GM12801 (cell line): ENCODE measurements around the gene SP140.

Source experiments
- TF ChIP-seq, protein P1 (sequence below): IDR thresholded peaks from one replicate; pipeline ENCODE4 v1.5.1; 2011; ENCODE audit warnings: control low read depth; ENCODE audit not compliant: insufficient read length; ENCODE audit errors: extremely low read depth

SP140 gene

DNA sequence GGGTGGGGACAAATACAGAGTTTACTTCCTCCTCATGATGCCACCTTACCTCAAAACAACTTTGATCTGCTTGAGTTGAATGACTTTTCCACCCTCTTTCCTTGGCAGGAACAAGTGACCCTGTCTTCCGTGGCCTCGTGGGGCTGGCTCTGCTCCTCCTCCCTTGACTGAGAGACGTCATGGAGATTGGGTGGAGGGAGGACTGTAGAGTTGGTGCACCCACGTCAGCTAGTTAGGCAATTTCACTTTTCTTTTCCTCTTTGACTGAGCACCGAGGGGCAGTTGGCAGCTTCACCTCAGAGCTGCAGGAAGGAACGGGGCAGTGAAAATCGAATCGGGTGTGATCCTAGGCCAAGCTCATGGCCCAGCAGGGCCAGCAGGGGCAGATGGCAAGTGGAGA is at the start of gene SP140:
Gene SP140, plus strand, starts transcription at position 251 of the 400 bp plus-strand sequence. Its CDS starts 109 bp downstream, at position 360.
- TF ChIP-seq, protein P1, sequence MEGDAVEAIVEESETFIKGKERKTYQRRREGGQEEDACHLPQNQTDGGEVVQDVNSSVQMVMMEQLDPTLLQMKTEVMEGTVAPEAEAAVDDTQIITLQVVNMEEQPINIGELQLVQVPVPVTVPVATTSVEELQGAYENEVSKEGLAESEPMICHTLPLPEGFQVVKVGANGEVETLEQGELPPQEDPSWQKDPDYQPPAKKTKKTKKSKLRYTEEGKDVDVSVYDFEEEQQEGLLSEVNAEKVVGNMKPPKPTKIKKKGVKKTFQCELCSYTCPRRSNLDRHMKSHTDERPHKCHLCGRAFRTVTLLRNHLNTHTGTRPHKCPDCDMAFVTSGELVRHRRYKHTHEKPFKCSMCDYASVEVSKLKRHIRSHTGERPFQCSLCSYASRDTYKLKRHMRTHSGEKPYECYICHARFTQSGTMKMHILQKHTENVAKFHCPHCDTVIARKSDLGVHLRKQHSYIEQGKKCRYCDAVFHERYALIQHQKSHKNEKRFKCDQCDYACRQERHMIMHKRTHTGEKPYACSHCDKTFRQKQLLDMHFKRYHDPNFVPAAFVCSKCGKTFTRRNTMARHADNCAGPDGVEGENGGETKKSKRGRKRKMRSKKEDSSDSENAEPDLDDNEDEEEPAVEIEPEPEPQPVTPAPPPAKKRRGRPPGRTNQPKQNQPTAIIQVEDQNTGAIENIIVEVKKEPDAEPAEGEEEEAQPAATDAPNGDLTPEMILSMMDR, result no peak

DNA sequence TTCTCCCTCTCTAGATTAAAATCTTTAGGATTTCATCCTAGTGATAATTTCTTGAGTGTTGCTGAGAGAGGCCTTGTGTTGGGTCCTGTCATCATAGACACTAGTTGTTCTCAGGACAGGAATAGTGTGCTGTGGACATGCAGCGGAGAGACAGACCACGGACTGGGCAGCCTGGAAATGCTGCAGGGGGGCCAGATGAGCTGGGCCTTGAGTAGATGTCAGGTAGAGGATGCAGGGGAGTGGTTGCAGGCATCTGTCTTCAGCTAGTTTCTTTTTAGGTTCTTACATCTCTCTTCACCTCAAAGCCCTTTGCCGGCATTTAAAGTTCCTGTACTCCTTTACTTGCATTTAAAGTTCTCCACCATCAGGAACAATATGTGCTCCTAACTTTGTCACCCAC is 48.5 kb upstream of the SP140 start:
- TF ChIP-seq, protein P1, result no peak

DNA sequence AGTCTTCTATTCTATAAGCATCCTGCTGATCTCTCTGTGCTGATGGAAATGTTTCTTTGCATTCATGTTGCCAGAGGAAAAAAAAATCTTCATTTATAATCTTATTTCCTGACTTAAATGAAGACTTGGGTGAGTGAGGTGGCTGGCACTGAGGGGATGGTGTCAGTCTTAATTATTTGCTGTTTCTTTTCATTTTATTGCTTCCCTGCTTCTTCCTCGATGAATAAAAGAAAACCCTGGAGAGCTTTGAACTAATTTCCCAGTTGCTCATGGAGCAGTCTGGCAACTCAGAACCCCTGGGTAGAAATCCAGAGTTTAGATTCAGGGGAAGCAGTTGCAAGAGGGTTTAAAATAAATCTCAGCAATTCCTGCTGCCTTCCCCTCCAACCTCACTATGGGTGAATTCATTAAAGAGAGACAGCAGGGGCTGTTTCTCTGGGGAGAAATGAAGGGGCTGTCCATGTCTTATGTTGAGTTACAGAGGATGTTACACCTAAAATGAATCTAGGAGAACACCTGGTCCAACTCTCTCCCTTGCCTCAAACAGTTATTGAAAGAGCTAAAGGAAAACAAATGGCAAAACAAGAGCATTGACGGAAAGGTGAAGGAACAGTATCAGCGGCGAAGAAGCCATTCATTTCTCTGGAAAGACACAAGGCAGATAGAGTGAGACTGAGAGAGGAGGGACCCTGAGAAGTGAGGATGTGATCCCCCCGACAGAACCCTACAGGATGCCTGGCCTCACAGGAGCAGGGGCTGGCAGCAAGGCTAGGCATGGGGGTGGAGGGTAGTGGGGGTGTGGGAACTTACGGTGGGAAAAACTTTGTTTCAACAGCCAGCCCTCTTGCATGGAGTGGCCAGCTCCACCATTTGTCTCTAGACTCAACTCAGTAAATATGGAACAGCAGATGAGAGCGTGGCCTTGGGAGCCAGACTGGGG is 46.7 kb upstream of the SP140 start:
- TF ChIP-seq, protein P1, result no peak

DNA sequence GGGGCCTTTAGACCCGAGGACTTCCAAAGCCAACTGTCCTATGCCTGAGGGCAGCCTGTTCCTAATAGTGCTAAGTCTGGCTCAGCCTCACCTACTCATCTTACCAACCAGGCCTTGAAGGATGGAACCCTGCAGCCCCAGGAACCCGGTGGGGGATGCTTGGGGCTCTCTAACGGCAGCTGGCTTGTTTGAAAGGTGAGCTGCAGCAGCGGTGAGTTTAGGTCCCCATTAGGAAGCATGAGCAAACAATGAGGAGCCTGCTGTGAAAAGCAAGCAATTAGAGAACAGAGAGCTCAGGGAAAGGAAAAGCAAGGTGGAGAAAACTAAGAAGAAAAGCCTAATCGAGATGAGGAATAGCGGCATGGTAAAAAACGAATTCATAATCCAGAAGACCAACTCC is 45.6 kb upstream of the SP140 start:
- TF ChIP-seq, protein P1, result no peak

DNA sequence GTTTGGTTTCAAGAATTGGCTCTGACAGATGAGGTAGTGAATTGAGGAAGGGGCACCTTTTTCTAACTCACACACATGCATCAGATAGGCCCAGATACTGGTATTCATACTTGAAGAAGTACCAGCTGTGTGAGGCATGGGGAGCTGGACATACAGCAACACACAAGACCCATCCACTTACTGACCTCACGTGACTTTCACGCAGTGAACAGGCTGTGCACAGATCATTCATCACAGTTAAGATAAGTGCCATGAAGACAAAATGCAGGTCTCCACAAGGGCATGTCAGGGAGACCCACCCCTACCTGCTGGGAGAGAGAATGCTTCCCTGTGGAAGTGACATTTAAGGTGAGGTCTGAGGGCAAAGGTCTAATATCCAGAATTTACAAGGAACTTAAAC is 44.3 kb upstream of the SP140 start:
- TF ChIP-seq, protein P1, result no peak

DNA sequence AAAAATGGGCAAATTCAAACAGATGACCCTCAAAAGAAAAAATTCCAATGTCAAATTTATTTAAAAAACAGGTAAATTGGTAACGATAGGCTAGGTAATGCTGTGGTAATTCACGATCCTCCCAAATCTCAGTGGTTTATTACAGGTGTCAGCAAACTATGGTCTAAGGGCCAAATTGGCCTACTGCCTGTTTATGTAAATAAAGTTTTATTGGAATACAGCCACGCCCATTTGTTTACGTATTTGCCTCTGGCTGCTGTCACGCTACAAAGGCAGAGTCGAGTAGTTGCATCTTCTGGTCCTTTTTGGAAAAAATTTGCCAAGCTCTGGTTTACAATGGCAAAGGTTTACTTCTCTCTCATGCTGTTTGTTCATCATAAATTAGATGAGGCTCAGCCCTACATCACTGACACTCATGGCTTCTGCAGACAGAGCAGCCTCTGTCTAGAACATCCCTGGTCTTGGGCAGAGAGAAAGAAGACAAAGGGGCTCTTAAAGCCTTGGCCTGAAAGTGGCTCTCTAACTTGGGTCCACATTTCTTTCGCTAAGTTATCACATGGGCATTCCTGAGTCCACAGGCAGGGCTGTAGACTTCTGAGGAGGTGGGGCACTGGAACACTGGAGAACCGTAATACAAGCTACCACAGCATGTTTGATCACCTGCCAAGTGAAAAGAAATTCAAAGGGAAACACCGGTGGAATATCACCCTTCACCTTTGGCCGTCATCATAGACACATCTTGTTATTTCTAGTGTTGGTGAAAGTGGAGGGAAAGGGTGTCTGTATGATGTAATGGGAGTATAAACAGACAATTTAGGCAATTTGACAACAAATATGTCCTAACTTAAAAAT is 40.6 kb upstream of the SP140 start:
- TF ChIP-seq, protein P1, result no peak

DNA sequence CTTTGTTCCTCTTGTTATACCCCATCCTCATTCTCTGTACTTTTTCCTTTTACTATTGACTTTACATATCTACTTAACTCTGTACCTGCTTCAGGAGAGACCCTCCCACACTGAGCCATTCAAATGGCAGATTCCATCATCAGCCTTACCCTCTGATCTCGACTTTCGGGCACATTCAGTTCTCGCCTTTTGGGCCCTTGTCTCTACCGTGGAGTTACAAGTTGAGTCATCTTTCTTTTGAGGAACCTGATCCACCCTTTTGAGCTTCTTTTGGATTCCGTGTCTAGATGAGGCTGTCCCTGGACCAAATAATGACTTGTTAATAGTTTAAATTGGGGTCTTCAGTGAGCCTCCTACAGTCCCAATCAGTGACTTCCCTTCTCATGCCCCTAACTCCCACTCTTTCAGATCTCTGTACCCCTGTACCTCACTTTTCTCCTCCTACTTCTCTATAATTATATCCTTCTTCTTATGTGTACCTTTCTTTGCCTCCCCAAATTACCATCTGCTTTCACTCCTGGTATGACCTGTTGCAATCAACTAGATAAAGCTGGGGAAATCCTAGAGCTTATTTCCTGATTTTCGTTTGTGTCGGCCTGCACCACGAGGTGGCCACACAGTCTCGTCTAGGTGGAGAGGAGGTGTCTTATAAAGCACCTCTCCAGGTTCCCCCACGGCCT is 23.0 kb upstream of the SP140 start:
- TF ChIP-seq, protein P1, result no peak
